G401 (cell line): ENCODE results near the gene GORASP2. TPM values are rescaled to one million over a fixed set of nuclear protein-coding genes. Genes with fewer than 3 reads are reported as not detected.
A peak's percentile ranks its signal among the peaks of the same experiment; 100 is the strongest.

ENCODE experiments used
- DNase-seq: peaks from one replicate; pipeline ENCODE4 v3.0.0-alpha.2; 2015; ENCODE audit warnings: low spot score
- in situ Hi-C: cut with HindIII; loops from 2 replicates; pipeline ENCODE4 v1.10.0; 2016; ENCODE audit warnings: low sequenced_read_pairs, mixed read lengths
- total RNA-seq: library from RNA; depleted of rRNA; stranded (reverse); fragments of >200 nt; shearing (Covaris generic); gene quantifications from 2 replicates; pipeline ENCODE4 v1.2.3, GENCODE V29; 2014

The GORASP2 gene
- total RNA-seq, 1 experiment from 2014 or later = 67.1 TPM

DNA sequence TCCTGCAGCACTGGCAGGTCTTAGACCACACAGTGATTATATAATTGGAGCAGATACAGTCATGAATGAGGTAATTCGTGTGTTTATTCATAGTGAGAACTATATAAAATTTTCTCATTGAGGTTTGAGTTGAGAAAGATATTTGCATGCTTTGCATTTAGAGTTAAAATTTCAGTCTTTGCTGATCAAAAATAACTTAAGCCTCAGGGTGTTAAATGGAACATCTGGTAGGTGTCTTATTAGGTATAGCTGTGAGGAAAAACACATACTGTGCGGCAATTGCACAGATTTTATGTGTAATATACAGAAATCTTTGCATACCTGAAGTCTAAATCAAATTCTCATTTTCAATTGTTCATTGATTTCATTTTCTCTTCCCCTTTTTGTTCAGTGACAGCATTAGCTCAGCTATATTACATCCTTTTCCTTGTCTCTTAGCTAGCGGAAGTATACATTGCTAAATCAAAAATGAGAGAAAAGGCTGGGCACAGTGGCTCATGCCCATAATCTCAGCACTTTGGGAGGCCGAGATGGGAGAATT is 21.2 kb downstream of the GORASP2 start:
- in situ Hi-C loops = no loop called here
- no peak for DNase-seq

DNA sequence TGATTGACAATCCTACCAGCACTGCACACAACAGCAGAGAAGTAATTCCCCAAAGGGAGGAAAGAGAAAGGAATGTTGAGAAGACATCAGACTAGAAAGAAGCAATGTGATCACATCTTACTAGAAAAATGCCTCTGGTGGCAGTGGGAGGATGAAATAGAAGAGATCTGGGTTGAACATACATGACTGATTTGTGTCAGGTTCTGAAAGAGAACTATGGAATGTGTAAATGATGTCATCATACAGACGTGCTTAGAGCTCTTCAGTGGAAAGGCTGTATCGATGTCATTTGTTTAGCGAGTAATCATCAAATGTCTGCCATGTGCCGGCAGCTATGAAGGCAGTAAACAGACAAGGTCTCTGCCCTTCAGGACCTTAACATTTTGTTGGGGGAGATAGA is 24.9 kb downstream of the GORASP2 start:
- DNase-seq = no peak
- in situ Hi-C loops = no loop called here

DNA sequence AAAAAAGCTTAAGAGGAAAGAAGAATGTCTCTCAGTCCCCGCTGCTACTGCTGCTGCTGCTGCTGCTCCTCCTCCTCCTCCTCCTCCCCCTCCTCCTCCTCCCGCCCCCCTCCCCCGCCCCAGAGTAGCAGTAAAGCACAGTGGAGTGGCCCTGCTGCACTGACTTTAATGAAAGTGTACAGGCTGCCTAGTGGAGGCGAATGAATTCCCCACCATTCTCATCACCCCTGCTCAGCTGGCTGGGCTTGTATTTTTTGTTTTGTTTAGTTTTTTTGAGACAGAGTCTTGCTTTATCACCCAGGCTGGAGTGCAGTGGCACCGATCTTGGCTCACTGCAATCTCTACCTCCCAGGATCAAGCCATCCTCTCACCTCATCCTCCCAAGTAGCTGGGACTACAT is 34.3 kb downstream of the GORASP2 start:
- no peak for DNase-seq

DNA sequence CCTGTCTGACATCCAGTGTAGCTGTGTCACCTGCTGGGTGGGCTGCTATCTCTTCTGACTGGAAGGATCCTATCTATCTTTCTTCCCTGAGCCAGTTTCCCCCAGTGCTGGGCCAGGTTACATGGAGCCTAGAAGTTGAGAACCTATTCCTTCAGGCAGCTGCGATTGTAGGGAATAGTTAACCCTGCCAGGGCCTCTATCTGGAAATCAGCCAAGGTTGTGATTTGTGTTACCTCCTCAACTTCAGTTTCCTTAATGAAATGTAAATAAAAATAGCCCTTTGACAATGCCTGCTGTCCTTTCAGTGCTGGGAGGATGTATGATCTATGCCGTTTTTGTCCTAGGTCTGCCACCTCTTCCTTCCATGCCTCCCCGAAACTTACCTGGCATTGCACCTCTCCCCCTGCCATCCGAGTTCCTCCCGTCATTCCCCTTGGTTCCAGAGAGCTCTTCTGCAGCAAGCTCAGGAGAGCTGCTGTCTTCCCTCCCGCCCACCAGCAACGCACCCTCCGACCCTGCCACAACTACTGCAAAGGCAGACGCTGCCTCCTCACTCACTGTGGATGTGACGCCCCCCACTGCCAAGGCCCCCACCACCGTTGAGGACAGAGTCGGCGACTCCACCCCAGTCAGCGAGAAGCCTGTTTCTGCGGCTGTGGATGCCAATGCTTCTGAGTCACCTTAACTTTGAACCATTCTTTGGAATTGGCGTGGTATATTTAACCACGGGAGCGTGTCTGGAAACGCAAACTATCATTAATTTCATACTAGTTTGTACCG is 36.6 kb downstream of the GORASP2 start:
- DNase-seq = no peak
- in situ Hi-C loops = no loop called here

More for the DNA sequence above, 34.3 kb downstream of the GORASP2 start:
- in situ Hi-C loops = no loop called here

DNA sequence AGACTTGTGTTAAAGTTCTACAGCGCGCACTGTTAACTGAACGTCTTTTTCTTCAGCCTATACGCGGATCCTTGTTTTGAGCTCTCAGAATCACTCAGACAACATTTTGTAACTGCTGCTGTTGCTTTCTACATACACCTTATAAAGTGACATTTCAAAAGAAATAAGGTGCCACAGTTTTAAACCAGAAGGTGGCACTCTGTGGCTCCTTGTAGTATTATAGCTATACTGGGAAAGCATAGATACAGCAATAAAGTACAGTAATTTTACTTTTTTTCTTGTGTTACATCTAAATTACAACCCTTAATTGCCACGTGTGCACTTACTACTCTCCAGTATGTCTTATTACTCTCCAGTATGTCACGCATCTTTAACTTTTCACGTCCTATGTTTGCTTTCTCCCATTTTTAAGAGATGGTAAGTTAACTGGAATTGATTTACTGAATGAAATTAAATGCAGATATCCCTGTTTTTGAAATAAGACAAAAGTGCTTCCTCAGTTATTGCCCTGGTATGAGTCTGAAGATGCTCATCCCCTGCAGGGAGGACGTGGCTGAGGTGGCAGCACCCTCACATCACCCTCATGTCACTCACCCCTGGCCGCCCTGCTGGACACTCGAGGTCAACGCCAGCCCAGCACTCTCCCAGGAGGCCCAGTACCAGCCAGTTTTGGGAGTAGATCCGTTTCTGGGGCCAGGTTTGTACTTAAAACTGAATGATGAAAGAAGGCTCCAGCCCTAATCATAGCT is 37.8 kb downstream of the GORASP2 start:
- in situ Hi-C loops = no loop called here
- DNase-seq = peak; percentile 9

DNA sequence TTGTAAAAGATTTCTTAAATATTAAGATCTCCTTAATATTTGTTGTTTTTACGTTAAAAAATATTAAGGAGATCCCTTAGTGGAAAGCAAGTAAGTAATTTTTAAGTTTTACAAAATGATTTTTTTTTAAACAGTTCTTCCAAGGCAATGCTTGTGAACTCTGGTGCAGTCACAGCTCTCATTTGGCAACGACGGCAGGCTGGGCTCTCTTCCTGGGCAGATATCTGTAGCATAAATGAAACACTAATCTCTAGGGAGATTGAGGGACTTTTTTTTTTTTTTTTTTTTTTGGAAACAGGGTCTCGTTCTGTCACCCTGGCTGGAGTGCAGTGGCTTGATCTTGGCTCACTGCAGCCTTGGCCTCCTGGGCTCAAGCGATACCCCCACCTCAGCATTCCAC is 38.5 kb downstream of the GORASP2 start:
- in situ Hi-C loops = no loop called here
- DNase-seq = no peak

DNA sequence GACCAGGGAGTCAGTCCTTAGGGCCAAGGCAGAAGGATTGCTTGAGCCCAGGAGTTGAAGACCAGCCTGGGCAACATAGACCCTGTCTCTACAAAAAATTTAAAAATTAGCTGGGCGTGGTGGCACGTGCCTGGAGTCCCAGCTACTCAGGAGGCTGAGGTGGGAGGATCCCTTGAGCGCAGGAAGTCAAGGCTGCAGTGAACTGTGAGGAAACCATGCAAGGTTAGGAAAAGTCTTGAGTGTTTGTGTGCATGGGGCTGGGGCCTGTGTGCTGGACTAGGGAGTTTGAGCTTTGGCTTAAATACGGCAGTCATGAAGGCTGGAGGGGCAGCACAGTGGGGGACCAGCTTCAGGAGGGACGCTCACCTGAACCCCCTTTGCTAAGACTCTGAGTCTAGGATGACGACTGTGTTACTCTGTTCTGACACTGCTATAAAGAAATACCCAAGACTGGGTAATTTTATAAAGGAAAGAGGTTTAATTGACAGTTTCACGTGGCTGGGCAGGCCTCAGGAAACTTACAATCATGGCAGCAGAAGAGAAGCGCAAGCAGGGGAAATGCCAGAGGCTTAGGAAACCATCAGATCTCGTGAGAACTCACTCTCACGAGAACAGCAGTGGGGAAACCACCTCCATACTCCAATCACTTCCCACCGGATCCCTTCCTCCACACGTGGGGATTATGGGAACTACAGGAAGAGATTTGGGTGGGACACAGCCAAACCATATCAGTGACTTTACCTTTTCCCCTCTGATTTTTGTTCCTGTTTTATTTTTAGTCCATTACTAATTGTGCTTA is 39.4 kb downstream of the GORASP2 start:
- no peak for DNase-seq
- in situ Hi-C loops = no loop called here

DNA sequence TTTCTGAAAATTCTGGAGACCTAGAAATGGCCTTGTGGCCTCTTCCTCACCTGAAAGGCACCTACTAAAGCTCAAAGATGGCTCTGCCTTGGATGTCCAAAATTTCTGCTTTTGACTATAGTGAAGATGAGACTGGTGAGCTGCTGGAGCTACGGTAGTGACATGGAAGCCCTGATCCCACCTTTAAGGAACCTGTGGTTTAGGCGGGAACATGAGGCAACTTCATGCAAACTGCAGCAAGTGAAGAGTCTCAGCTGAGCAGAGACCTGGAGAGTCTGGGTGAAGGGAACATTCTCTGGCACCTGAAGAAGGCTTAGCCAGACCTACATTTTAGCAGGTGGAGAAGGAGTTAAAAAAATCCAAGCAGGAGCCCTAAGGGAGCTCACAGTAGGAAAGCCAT is 40.0 kb downstream of the GORASP2 start:
- no peak for DNase-seq
- in situ Hi-C loops = no loop called here

DNA sequence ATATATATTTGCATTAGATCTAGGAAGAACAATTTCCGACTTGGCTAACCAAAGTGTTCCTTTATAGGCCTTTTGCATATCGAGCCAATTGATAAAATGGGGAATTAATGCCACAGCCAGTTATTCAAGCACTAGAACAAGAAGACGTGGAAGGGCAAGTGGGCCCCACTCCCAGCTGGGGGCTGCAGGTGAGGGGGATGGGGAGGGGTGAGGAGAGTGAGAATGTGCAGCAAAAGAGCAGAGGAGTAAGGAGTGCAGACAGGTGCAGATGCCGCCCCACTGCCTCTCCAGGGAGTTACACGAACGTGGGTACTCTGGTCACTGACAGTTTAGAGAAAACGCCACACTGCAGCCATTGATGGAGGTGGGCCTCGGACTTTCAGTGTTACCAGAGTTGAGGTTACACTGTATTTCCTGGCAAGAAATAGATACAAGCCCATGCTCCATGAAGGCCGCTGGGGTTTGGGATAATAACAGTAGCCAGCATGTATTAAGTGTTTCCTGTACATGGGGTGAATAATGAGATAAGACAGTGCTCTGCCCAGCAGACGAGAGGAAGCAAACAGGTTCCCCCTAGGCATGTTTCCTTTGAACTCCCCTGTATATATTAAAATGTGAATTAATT is 40.9 kb downstream of the GORASP2 start:
- DNase-seq = no peak
- in situ Hi-C loops = no loop called here

DNA sequence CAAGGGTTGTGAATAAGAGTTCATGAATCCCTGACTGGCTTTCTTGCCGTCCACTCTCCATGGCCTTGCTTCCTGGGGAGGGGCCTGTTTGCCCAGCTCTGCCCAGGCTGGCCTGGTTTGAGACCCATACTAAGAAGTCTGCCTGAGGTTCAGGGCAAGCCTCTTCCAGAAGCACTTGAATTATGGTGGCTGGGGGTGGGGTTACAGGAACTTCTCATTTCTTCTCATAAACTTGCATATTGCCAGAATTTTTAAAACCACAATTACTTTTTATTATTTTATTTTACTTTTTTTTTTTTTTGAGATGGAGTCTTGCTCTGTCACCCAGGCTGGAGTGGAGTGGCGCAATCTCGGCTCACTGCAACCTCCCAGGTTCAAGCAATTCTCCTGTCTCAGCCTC is 42.0 kb downstream of the GORASP2 start:
- in situ Hi-C loops = no loop called here
- DNase-seq = no peak

DNA sequence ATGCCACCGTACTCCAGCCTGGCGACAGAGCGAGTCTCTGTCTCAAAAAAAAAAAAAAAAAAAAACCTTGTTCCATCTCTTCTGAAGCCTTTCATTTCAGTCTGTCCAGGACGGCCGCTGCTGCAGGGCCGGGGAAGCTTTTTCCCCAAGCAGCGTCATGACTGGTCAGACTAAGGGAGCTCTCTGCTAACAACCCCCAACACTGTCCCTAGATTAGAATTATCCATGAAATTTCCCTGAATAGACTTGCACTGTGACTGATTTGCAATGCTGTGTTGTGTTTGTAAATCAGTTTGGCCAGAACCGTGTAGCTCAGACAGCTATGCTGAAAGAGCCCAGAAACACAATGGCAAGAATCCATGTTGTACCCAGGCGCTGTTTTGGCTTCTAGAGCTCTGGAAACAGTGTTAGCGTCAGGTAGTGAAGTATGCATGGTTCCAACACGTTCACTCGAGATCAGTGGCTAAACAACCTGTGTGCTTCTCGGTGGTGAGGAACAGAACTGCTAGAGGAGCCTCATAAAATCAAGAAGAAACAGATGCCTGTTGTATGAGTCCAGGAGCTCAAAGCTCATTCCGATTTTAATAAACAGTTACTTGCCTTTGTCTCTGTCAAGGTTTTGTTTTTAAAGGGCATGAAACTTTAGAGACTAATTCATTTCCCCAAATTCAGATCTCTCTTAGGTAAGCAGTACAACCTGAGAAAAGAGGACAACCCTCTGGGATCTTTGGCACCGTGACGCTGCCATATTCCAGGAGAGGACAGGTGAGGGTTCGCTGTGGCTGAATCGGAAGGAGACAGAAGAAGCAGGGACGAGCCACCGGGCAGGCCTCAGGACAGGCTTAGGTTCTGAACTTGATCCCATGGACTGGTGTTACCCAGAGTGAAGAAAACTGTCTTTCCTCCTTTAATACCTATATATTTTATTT is 43.5 kb downstream of the GORASP2 start:
- DNase-seq = peak; percentile 31
- in situ Hi-C loops = no loop called here

DNA sequence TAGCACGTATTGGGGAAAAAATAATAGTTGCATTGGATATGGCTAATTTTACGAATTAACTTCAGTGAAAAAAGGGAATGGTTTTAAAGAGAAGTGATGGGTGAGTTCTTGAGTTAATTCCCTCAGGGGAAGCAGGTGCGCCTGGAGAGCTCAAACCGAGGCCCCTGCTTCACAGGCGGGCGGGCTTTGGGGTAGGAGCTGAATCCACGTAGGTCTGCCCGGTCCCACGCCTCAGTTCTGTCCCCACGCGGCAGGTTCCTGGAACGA is 44.1 kb downstream of the GORASP2 start:
- in situ Hi-C loops = no loop called here

DNA sequence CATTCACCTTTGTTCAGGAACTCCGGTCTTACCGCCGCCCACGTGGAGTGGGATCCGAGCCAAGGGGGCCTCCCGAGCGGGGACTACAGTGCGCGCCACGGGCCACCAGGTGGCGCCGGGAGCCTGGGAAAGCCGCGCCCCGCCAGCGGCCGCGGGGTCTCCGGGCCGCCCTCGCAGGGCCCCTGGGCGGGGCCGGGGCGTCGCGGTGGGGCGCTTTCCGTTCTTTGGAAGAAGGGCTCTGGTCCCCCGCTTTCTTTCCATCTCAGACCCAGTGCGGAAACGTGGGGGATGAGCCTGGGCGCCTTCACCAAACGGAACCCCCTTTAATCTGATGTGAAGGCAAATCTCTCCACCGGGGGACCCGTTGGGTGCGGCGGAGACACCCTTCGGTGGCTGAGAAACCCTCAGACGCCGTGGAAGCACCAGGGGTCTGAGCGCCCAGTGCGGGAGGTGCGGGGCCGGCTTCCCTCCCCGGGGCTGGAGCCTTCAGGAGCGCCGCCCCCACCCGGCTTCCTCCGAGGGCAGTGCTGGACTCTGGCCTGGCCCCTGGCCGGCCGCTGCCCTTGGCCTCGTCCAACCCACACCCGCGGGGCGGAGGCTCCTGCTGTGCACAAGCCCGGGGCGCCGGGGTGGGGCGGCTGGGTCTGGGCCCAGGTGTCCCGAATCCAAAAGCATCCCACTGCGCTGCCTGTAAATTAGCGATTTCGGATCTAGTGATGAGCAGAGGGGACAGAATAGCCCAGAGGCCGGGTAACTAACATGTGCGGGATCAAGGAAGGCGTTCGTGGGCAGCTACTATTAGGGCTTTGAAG is 44.6 kb downstream of the GORASP2 start:
- in situ Hi-C loops = no loop called here
- peak; percentile 79 for DNase-seq

More for the DNA sequence above, 44.1 kb downstream of the GORASP2 start:
- DNase-seq = no peak

DNA sequence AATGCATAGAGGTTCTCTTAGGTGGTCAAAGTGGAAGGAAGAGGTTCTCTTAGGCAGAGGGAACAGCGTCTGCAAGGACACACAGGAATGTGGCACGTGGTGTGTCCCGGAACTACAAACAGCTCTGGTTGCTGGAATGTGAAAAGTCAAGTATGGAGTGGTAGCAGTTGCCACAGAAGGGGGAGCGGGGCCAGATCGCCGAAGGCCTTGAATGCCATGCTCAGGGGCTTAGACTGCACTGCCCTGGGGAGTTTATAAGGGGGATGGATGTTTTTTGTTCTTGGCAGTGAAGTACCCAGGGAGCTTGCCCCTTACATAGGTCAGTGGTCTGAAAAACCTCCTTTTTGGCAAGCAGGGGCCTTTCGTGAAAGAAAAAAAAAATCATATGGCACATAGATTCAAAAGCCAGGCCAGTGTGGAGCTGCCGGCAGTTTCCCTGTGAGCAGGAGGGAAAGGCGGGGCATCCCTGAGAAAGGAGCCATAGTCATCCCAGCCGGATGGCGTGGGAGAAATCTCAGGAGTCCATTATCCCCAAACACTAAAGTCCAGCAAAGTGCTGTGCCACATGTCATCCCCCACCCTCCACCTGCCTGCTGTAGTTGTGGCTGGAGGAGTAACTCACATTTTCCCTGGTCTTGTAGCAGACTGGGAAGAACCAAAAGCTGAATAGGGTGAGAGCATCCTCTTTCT is 45.4 kb downstream of the GORASP2 start:
- in situ Hi-C loops = no loop called here
- DNase-seq = no peak

DNA sequence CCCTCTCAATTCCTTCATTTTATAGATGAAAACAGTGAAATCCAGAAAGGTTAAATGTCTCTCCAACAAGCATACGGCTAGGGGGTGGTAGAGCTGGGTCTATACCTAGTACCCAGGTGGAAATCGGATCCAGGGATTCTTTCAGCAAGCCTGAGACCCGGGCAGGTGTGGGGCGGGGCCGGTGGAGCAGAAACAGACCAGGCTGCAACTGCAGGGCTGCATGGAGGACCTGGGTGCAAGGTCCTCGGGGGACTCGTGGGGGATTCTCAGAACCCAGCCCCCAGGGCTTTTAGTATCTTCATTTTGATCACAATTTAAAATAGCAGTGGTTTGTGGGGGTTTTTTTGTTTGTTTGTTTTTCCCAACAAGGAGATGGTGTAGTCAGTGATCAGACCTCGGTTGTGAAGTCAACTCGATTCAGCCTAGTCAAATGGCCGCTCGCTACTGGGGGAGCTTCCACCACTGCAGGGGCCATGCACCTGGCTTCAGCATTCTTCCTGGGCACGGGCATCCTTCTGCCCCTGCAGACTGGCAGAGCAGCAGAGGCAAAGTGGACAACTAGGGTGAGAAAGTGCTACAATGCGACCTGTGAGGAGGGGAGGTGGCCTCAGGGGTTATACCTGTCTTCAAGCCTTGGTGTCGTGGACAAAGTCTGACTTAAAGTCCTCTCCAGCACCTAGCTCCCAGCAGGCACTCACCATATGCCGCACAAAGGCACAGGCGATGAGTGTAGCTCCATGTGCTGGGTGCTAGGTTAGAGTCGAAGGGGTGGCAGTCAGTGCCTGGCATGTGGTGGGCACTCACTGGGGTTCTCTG is 46.3 kb downstream of the GORASP2 start:
- DNase-seq = no peak
- in situ Hi-C loops = no loop called here

DNA sequence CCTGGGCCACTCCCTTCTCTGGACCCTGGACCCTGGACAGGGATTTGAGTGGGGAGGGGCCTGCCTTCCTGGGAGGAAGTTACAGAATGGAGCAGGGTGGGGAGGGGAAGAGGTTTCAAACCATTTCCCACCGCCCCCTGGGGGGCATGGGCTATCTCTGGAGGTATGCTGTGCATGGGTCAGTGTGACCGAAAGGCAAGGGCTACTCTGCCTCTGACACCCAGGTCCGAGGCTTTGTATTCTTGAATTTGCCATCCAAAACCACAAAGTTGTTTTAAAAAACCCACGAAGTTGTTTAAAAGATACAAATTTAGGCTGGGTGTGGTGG is 46.9 kb downstream of the GORASP2 start:
- DNase-seq = no peak
- in situ Hi-C loops = no loop called here

DNA sequence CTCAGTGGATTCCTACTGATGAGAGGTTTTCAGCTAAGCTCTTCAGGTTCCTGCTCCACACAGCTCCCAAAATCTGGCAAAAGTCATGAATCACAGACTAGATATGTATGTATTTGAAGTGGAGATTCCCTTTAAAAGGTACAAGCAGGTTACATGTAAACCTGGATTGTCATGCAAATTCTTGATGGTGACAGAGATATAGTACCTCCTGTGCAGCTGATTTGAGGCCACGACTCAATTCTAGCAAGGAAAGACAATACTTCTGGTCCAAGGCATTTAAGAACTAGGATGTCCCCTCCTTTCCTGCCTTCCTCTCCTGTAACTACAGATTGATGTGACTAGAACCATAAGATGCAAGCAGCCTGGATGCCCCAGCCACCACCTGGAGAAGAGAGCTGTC is 55.0 kb downstream of the GORASP2 start:
- no peak for DNase-seq

More for the DNA sequence above, 55.0 kb downstream of the GORASP2 start:
- in situ Hi-C loops = no loop called here
